GM12892 (cell line): Measurements from ENCODE around the gene AP2A2.

Experiments
- POLR2A ChIP-seq: IDR thresholded peaks from 2 replicates; pipeline ENCODE4 v1.6.1; 2011; ENCODE audit warnings: low read depth, low read length, control low read depth
- POLR2AphosphoS5 ChIP-seq: IDR thresholded peaks from 2 replicates; pipeline ENCODE4 v1.6.1; 2011; ENCODE audit warnings: low read depth, low read length, control low read depth
- TAF1 ChIP-seq: IDR thresholded peaks from 2 replicates; pipeline ENCODE4 v1.6.1; 2011; ENCODE audit warnings: low read depth, mild to moderate bottlenecking, control low read depth, low read length, borderline replicate concordance

DNA sequence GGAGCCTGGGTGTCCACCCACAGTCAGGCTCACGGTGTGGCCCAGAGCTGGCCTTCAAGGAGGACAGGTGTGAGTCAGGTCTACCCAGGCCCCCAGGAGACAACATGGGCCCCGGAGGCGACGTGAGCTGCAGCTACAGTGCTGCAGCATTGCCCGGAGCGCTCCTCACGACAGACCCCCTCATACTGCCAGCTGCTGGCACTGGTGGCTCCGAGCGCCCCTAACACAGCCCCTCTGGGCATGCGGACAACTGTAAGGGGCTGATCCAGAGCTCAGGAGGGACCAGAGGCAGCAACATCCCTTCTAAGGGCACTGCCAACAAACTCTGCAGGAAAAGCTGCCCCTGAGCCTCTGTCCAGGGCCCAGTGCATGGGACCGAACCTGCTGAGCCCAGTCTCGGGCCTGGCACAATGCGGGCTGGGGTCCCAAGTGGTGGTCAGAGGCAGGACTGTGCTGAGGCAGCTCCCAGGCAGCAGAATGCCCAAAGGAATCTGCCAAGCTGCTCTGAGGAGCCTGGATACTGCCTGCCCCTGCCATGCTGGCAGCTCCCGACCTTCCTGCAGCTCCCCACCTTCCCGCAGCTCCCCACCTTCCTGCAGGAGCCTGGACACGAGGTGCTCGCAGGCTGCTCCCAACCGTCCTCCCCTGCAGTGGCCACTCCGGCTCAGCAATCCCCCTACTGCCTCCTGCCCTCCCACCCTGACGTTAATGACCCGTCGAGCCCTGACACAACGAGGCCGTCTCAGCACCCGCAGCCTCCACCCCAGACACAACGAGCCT is 30.1 kb upstream of the AP2A2 start:
- TF ChIP-seq POLR2AphosphoS5, result no peak
- no peak for TF ChIP-seq POLR2A
- no peak for TF ChIP-seq TAF1
